Inflammatory macrophage treated with lipopolysaccharide for 1 hour (primary cell): ENCODE data around the gene LRRC45.

Source experiments
- DNase-seq, 2 donors: peaks; one replicate each; pipeline ENCODE4 v3.0.0-alpha.2; 2020 to 2022

Gene LRRC45

DNA sequence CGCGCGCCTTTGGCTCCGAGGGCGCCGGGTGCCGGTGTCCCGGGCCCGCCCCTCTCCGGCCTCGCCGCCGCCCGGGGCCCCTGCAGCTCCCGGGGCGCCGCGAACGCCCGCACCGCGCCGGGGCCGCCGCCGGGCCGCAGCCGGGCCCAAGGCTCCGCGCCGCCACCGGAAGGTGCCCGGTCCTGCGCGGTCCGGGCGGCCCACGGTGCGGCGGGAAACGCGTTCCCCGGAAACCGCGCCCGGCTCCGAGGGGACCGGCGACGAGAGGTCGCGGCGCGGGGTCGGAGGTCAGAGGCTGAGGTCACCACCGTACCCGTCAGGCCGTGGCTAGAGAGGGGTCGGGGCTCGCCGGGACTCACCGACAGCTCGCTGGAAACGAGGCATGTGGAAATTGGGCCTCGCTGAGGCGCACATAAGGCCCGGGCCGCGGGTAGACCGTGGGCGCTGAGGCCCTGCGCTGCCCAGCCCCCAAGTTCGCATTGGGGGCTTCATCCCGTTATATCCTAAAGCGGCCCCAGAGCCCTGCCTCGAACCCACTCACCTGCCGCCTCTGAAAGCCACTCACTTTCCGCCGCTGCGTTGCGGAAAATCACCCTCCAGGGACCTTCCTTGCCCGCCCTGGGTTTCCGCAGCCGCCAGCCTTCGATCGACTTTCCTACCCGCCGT lies 42.7 kb downstream of the LRRC45 start, which contains the start of gene DUS1L:
DUS1L (minus strand) TSS at position 167 of the 666 bp plus-strand sequence. CDS start 745 bp downstream, outside the sequence.
- DNase-seq, result peak; percentile 45 to 78

DNA sequence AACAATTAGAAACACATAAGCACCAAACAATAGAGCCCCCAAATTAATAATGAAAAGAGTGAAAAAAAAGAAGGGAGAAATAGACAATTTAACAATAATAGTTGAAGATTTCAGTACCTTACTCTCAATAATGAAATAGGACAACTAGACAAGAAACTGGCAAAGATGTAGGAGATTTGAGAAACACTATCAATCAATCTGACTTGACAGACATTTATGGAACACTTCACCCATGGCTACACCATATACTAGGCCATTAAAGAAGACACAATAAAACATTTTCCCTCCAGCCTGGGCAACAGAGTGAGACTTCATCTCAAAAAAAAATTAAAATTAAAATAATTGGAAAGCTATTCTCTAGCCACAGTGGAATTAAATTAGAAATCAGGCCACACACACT lies 47.5 kb downstream of the LRRC45 start:
- DNase-seq, result no peak

DNA sequence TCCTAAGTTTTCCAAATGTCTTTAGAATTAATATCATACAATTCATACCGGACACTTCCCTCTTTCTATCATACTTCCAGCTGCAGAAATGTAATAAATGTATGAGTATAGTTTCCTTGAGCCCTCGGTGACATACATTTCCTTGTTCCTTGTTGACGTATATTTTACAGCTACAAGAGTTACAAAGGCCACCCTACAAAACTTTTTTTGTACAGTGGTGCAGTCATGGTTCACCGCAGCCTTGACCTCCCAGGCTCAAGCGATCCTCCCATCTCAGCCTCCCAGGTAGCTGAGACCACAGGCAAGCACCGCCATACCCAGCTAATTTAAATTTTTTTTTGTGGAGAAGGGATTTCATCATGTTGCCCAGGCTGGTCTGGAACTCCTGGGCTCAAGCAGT lies 49.7 kb downstream of the LRRC45 start:
- DNase-seq, result no peak

DNA sequence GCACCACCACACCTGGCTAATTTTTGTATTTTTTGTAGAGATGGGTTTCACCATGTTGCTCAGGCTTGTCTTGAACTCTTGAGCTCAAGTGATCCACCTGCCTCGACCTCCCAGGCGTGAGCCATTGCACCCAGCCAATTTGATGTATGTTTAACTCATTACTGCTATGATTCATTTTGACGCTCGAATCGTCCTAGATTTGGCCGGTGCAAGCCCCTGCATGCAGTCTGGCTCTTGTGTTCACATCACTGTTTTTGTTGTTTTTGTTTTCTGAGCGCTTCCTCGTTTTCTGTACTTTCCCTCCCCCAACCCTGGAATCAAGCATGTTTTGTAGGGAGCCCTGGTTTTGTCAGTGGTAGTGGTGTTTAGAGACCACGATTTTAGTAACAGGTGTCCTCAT lies 50.3 kb downstream of the LRRC45 start:
- DNase-seq, result no peak

DNA sequence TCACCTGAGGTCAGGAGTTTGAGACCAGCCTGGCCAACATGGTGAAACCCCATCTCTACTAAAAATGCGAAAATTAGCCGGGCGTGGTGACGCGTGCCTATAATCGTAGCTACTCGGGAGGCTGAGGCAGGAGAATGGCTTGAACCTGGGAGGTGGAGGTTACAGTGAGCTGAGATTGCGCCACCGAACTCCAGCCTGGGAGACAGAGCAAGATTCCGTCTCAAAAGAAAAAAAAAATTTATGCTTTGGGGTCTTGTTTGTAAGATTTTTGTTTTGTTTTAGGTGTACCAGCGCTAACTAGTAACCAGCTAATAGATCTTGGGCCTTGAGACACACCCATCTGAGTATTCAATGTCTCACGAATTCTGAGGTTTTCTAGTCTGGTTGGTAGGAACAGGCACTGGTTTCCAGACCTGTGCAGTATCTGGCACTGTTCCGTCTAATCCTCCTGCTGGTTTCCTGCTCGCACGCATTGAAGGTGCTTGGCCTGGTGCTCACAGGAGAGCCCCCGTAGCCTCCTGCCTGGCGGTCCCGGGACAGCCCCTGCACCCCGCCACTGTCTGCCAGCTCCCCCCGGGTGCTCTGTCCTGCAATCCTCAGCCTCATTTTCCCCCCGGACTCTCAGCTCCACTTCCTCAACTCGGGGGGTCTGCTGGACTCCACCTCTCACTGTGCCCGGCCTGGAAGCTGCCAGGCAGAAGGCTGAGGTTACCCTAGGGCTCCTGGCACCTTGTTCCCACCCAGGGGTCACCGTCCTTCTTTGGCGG lies 53.1 kb downstream of the LRRC45 start:
- DNase-seq, result no peak

DNA sequence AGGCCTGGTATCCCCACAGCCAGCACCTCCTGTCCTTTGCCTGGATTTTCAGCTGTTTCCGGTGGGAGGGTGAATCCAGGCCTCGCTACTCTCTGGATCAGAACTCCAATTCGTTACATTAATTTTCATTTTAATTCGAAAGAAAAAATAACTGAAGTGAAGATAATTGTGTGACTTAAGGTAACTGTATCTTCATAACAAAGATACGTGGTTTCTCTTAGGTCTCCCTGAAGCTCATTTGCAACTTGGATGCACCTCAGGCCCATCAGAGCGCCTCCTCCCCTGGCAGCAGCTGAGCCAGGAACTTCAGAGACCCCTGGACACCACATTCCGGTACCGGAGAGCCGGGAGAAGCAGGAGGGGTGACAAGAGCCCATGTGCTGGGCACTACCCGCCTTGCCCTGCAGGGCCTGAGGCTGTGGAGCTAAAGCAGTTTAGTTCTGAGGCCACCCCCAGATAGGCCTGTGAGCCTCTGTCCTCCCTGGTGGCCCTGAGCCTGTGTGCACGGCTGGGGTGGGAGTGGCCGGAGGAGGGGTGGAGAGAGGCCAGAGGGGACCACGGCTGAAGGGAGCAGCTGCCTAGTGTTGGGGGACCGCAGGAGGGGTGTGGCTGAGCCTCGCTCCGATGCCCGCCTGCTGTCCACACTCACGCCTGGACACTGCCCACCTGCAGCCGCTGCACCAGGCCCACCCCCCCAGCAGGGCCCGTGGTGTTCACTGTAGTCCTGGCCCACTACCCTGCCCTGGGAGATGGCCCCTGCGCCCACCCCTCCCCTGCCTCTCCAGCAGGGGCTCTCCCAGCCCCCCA lies 53.9 kb downstream of the LRRC45 start:
- DNase-seq, result no peak

DNA sequence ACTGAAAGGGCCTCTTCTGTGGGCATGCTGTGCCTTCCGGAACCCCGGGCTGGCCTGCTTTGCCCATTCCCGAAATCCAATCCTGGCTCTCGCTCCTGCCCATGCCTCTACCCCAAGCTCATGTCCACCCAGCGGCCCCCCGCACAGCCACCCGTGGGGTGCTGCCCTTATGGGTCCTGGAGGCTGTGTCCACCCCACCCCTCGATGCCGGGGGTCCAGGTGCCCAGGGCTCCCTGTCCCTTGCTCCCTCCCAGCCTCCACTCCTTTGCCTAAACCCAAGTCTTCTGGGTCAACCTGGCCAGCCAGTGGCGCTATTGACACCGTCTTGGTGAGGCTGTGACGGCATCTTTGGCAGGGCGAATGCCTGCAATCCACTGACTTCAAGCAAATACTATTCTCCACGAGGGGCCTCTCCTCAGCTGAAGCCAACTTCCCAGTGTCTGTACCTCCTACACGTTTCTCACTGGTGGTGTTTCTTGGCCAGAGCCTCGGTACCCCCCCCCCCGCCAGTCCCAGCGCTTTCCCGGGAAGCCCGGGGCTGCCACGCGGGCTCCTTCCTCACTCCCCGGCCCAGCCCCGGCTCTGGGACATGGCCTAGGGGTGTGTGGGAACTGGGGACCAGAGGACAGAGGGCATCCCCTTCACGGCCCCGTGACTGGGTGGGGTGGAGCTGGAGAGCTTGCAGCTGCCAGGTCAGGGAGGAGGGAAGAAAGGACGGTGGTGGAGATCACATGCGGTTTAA lies 54.7 kb downstream of the LRRC45 start:
- no peak for DNase-seq

DNA sequence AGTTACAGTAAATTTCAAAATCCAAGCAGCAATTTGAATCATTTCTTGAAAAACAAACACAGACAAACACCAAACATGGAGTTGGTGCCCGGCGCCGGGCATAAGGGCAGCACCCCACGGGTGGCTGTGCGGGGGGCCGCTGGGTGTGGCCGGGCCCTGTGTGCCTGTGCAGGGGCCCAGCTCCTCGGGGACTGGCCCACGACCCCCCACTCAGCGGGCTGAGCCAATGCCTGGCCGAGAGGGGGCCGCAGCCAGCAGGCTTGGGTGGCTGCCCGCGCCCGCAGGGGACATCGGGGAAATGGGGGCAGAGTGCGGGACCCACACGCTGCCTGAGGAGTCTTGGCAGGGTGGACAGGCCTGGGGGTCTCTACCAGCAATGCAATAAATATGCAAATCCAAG lies 55.3 kb downstream of the LRRC45 start:
- no peak for DNase-seq

DNA sequence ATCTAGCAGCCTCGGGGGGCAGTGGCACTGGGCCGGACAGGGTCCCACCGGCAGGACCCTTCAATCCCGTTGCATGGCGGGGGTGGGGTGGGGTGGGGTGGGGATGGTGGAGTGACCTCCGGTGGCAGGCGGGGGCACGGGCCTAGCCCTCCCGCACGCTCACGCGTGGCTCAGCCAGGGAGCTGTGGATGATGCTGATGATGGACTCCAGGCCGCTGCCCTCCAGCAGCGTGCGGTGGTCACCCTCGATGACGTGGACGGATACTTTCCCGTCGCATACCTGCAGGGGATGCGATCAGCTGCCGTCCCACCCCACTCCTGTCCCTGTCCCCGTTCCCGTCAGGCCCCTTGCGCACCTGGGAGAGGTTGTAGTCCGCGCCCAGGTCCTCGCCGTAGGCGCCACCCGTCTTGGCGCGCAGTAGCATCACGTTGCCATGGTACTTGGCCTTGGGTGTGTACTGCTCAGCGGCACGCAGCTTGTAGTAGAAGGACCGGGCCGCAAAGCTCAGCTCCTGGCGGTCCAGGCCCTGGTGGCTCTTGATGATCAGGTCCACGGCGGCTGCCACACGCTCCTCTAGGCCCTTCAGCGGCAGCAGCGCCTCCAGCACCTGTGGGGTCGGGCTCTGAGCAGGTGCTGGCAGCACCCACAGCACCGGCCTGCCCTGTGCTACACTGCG lies 56.0 kb downstream of the LRRC45 start:
- no peak for DNase-seq

DNA sequence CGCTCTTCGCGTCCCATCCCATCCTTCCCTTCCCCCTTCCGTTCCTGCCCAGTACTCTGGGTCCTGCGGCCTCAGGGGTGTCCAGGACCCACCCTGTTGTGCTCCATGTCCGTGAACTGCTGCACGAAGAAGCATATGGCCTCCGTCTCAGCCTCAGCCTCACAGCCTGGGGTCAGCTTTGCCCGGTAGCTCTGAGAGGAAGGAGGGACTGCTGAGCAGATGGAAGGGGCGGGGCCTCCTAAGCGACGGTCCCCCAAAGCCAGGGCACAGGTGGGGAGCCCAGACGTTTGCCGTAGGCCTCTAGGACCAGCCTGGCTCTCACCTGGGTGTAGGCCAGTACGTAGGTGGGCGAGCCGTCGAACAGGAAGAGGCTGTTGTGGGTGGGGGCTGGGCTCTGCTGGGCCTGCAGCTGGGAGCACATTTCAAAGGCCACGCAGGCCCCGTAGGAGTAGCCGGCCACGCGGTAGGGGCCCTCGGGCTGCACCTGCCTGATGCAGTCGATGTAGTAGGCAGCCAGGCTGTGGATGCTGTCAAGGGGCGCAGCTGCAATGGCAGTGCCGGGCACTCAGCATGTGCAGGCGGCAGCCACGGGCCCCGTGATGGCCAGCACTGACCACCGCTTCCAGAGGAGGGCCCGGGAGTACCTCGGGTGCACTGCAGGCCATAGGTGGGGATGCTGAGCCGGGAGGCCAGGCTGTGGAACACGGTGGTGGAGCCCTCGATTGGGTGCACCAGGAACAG lies 57.1 kb downstream of the LRRC45 start:
- no peak for DNase-seq
